D721Med (cell line): ENCODE results near the gene SYMPK.
A peak's percentile ranks its signal among the peaks of the same experiment; 100 is the strongest.

Experiments used
- DNase-seq: peaks from one replicate; pipeline ENCODE4 v3.0.0; 2011; ENCODE audit warnings: low spot score; ENCODE audit not compliant: insufficient read length
- FAIRE-seq: peaks from 2 replicates; lab custom pipeline; 2011; peaks lifted over from hg19 to GRCh38; lab: Jason Lieb, UNC
- TF ChIP-seq, protein P1 (sequence below): IDR thresholded peaks from 2 replicates; pipeline ENCODE4 v1.5.1; 2012; ENCODE audit warnings: mild to moderate bottlenecking, control low read depth; ENCODE audit not compliant: insufficient read depth; ENCODE audit errors: missing control alignments

SYMPK gene

DNA sequence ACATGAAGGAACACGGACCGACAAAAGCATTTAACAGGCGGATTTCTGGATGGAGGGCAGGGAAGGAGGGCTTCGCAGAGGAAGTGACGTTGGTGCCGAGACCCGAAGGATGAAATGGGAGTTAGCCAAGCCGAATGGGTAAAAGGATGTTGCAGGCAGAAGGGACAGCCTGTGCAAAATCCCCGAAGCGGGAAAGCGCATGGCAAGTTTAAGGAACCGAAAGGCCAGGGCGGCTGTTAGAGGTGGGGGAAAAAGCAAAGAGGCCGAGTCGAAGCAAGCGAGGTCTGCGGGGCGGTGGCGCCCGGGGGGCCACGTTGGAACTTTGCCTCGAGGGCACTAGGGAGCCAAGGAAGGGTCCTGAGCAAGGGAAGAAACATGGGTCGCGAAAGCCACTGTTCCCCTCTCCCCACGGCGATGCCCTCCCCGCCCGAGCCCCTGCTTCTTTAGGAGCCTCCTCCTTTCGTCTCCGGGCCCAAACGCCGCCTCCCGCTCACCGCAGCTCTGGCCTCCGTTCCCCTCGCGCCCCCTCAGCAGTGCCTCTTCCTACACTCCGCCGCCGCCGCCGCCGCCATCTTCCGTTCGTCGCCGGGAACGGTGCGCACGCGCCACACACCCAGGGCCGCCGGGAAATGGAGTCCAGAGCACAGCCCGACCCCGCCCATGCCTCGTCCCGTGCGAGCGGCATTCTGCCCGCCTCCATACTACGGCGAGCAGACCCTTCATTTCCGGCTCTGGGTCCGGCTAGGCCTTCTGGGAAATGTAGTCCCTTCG is at the start of gene SYMPK:
Gene SYMPK (minus strand): TSS at position 584 of the 771 bp plus-strand sequence. CDS start 8,652 bp downstream, outside the sequence.
- FAIRE-seq (no peak), DNase-seq (peak; percentile 94)
- TF ChIP-seq, protein P1, sequence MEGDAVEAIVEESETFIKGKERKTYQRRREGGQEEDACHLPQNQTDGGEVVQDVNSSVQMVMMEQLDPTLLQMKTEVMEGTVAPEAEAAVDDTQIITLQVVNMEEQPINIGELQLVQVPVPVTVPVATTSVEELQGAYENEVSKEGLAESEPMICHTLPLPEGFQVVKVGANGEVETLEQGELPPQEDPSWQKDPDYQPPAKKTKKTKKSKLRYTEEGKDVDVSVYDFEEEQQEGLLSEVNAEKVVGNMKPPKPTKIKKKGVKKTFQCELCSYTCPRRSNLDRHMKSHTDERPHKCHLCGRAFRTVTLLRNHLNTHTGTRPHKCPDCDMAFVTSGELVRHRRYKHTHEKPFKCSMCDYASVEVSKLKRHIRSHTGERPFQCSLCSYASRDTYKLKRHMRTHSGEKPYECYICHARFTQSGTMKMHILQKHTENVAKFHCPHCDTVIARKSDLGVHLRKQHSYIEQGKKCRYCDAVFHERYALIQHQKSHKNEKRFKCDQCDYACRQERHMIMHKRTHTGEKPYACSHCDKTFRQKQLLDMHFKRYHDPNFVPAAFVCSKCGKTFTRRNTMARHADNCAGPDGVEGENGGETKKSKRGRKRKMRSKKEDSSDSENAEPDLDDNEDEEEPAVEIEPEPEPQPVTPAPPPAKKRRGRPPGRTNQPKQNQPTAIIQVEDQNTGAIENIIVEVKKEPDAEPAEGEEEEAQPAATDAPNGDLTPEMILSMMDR = no peak

DNA sequence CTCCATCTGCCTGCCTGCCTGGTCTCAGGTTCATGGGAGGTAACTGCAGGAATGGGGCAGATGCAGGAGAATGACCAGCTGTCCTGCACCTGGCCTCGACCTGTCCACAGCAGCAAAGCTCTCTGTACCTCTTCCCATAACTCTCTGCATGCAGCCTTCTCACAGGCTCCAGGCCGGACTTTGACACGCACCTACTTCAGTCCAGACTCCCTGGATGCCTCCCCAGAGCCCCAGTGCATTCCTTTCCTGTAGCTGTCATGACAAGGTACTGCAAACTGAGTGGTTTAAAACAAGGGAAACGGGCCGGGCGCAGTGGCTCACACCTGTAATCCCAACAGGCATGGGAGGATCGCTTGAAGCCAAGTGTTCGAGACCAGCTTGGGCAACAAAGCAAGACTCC is 48.3 kb upstream of the SYMPK start:
- TF ChIP-seq, protein P1 = no peak
- no peak for FAIRE-seq
- DNase-seq = no peak

DNA sequence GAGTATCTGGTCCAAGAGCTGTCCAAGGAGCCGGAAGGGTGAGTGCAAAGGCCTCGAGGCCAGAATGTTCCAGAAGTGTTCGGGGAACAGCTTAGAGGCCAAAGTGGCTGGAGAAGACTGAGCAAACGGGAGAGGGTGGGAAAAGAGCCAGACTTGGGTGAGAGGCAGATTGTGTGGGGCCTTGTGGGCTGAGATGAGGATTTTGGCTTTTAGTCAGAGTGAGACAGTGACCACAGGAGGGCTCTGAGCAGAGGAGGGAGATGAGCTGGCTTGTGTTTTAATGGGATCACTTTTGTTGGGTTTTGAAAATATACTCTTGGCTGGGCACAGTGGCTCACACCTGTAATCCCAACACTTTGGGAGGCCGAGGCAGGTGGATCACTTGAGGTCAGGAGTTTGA is 46.0 kb upstream of the SYMPK start:
- no peak for FAIRE-seq
- TF ChIP-seq, protein P1 = no peak

DNA sequence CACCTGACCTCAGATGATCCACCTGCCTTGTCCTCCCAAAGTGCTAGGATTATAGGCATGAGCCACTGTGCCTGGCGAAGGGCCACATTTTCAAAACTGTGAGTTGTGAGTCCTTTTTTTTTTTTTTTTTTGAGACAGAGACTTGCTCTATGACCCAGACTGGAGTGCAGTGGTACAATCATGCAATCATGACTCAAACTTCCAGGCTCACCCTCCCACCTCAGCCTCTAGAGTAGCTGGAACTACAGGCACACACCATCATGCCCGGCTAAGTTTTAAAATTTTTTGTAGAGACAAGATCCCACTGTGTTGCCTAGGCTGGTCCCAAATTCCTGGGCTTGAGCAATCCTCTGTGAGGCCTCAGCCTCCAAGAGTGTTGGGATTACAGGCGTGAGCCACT is 43.3 kb upstream of the SYMPK start:
- TF ChIP-seq, protein P1 = no peak
- no peak for FAIRE-seq
- DNase-seq = no peak

More for the DNA sequence above, 46.0 kb upstream of the SYMPK start:
- DNase-seq = no peak

DNA sequence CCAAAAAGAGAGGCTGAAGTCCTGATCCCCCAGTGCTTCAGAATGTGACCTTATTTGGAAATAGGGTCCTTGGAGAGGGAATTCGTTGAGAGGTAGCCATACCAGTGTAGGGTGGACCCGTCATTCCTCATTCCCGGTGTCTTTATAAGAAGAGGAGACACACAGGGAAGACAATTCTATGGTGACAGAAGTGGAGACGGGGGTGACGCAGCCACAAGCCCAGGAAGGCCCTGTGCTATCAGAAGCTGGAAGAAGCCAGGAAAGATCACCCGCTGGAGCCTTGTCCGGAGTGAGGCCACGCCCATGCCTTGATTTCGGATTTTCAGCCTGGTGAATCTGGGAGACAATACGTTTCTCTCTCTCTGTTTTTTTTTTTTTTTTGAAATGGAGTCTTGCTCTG is 42.1 kb upstream of the SYMPK start:
- FAIRE-seq (no peak), DNase-seq (no peak)
- TF ChIP-seq, protein P1 = no peak

DNA sequence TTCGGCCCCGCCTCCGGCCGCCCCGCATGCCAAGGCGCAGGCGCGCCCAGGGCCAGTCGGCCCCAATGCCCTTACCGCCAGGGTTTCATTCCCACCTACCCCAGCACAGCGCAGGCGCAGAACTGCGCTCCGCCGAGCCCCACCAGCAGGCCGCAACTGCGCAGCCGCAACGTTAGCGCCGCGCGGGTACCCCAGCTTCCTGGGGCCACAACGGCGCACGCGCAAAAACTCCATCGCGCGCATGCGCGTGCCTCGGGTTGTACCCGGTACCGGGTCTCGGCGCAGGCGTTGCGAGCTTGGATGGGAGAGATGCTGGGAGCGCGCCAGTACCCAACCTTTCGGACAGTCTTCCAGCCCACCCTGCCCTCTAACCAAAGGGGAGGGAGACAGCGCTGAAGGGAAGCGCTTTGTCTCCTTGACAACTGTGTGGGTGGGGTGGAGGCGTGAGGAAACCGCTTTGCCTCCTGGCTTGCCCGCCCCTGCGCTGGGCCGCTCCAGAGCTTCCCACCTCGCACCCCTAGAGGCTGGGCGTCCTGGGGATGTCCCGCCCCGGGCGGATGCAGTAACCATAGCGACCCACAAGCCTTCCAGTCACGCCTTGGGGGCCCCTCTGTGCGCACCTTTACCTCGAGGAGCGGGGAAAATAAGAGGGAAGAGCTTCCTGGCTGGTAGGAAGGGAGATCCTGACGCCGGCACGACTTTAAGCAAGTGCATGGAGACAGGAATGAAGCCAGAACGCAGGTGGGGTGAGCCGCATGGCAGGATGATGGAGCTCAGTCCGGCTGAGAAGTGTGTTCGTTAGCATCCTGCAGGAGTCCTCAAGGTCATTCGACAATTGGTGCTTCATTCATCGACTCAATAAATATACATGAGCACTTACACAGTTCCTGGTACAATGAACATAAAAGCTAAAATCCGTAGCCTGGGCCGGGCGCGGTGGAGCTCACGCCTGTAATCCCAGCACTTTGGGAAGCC is 40.0 kb upstream of the SYMPK start:
- TF ChIP-seq, protein P1 = no peak
- DNase-seq = peak; percentile 97
- no peak for FAIRE-seq
